HFF-Myc (cell line): ENCODE results near the gene ABCB9.

Experiments
- DNase-seq: peaks from one replicate; pipeline ENCODE4 v3.0.0-alpha.2; 2011; ENCODE audit warnings: low read depth; ENCODE audit errors: extremely low read depth
- H3K4me3 ChIP-seq: replicated peaks from 2 replicates; pipeline ENCODE4 v1.5.1; 2011; ENCODE audit warnings: low read depth, mild to moderate bottlenecking, control low read depth, low read length
- CTCF ChIP-seq: IDR thresholded peaks from 2 replicates; pipeline ENCODE4 v1.5.1; 2012; ENCODE audit warnings: mild to moderate bottlenecking, low read depth, low read length, control low read depth; ENCODE audit errors: missing control alignments

ABCB9 gene

GRCh38 chr12:122969676-122970075 lies 3.4 kb upstream of the ABCB9 start:
- H3K4me3 ChIP-seq = no peak overlapping the region
- no peak for TF ChIP-seq CTCF
- DNase-seq = no peak

- no peak for TF ChIP-seq CTCF
- H3K4me3 ChIP-seq = no peak overlapping the region
- DNase-seq = no peak
Observed at GRCh38 chr12:122968104-122968503, 1.8 kb upstream of the ABCB9 start.

DNA sequence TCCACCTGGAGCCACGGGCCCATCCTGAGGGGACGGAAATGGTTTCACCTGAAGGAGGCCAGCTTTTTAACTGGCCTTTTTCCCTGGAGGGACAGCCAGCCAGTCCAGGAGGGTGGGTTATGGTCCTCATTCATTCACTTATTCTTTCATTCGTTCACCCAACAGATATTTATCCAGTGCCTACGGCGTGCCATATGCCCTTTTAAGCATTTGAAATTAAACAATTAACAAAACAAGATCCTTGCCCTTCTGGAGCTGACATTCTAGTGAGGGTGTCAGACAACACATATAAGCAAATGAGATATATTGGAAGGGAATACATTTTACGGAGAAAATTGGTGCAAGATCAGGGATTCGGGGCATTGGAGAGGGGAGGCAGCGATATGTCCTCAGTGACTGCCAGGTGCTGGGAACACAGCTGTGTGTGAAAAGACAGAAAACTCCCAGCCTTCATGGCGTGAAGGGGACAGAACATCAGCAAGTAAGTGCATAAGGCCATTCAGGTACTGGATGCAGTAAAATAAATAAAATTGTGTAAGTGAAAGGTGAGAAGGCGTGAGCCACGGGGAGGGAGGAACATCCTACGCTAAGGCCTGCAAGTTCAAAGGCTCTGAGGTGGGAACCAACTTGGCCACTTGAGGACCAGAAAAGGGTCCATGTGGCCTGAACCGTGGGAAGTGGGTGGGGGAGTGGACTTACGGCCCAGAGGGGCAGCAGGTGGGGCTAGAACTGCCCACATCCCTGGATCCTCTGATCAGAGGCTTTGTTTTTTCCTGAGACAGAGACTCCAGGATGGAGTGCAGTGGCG lies 684 bp upstream of the ABCB9 start:
- no peak for TF ChIP-seq CTCF
- no peak for DNase-seq
- no peak overlapping the region for H3K4me3 ChIP-seq

DNA sequence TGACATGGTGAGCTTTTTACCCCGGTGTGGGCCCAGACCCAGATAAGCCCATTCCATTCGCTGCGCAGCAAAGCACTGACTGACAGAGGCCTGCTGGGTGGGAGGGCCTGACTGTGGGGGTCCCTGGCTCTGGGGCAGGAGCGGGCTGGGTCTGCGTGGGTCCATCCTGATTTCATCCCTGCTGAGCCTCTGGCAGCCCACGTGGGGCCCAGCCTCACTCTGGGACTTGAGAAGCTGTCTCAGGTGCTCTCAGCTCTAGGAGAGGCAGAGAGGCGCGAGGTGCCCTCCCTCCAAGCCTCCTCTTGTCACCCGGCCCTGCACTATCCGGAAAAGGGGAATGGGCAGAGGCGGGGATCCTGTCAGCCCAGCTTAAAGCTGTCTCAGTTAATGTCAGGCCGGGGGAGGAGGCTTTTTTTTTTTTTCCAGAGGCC lies 927 bp downstream of the ABCB9 start:
- no peak for DNase-seq
- TF ChIP-seq CTCF = no peak
- peak overlapping the region; percentile 73 for H3K4me3 ChIP-seq

DNA sequence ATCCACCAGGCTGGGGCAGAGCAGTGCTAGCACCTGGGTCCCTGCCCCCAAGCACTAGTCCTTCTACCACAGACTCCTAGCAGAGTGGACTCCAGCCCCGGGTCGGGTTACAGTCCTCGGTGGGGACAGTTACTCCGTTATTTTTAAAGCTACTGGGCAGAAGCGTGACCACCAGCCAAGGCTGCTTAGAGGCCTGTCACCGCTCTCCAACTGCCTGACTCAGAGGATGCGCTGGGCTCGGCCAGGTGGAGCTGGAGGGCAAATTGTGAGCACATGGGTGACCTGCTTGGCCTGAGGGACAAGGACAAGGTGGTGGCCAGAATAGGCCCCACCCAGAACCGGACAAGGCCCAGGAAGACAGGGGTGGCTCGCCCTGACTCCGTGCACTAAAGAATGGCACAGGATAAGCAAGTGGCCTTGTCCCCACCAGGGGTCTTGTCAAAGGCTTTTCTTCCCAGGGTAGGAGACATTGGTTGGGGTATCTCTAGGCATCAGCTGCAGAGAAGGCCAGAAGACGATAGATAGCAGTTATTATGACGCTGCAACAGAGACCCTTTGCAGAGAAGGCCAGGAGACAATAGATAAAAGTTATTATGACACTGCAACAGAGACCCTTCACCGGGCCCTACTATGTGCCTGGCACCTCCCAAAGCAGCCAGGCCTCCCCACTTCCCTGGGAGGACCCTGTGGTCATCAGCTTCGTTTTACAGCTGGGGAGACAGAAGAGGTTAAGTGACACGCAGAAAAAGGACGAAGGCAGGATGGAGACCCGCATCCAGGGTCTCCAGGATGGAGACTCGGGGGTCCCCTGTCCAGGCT lies 1.6 kb downstream of the ABCB9 start:
- peak overlapping the region; percentile 73 for H3K4me3 ChIP-seq
- no peak for TF ChIP-seq CTCF

GRCh38 chr12:122963941-122964265 lies 2.4 kb downstream of the ABCB9 start:
- TF ChIP-seq CTCF = no peak
- DNase-seq = no peak
- no peak overlapping the region for H3K4me3 ChIP-seq

More for the DNA sequence above, 1.6 kb downstream of the ABCB9 start:
- DNase-seq = no peak
